Fibroblast of skin of left quadriceps (primary cell): Measurements from ENCODE around the gene BBS1.
"Not testable (repeated sequence)": the region's sequence is repeated elsewhere in the genome, so short reads cannot be mapped to it uniquely, and the experiment has no call there.

Experiments
- DNase-seq, 2 experiments: peaks; one replicate each; pipeline ENCODE4 v3.0.0-alpha.2; 2013; ENCODE audit warnings: low read depth in 2 of 2

The BBS1 gene

DNA sequence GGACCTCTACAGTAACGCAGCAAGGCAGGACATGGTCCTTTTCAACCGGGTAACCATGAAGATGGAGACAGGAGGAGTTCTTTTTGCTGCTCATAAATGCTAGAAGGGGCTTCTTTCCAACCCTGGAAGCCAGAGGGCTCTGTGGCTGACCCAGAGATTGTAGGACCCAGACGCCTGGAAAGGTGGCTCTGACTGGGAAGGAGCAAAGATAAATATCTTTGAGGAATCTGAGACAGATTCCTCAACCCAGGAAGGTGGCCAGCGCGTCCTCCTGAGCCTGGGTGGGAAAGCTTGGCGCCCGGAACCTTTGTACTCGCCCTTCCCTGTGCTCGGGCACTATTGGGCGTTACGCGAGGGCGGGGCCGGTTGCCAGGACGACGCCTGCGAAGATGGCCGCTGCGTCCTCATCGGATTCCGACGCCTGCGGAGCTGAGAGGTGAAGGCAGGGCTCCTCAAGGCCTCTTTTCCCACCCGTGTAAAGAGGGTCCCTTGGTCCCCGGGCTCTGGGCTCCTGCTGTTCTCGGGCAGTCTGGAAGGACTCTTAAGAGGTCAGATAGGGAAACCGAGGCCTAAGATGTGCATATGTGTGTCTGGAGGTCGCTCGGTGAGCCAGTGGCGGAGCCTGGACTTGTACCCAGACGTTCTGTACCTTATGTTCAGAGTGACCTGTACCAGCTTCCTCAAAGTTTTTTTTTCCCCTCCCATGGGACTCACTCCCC, at the start of gene BBS1:
BBS1 (plus strand) TSS at position 365 of the 719 bp plus-strand sequence; CDS start at position 390, 25 bp downstream.
- peak; percentile 43 to 55 for DNase-seq

DNA sequence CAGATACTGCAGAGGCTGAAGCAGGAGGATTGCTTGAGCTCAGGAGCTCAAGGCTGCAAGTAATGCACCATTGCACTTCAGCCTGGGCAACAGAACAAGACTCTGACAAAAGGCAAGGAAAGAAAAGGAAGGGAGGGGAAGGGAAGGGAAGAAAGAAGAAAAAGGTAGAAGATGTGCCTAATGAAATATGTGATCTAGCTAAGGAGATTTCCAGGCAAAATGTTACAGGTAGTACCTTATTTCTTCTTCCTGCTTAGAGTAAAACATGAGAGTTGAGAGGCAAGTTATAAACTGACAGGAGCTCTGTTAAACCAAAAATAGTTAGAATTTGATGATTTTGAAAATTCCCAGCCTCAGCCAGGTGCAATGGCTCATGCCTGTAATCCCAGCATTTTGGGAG, 48.4 kb upstream of the BBS1 start:
- no peak for DNase-seq

DNA sequence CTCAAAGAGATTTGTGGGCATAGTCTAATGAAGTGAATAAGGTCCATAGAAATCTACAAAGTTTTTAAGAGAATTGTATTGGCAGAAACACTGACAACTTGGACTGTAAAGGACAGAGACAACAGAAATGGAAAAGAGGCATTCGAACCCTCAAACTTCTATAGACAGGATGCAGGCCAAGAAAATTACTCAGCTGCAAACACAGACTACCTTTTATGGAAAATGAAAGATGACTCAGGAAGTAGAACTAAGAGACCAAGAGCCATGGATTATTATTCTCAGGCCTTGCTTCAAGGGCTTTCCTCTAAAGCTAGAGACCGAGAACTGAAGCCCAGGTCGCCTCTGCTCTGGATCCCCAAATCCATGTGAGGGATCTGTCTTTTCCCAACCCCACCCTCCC, 47.5 kb upstream of the BBS1 start:
- no peak for DNase-seq

DNA sequence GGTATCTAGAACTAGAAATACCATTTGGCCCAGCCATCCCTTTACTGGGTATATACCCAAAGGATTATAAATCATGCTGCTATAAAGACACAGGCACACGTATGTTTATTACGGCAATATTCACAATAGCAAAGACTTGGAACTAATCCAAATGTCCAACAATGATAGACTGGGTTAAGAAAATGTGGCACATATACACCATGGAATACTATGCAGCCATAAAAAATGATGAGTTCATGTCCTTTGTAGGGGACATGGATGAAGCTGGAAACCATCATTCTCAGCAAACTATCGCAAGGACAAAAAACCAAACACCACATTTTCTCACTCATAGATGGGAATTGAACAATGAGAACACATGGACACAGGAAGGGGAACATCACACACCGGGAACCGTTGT, 46.3 kb upstream of the BBS1 start:
- DNase-seq = not testable (repeated sequence)

GRCh38 chr11:66464916-66465315, 45.5 kb upstream of the BBS1 start:
- DNase-seq = no peak

DNA sequence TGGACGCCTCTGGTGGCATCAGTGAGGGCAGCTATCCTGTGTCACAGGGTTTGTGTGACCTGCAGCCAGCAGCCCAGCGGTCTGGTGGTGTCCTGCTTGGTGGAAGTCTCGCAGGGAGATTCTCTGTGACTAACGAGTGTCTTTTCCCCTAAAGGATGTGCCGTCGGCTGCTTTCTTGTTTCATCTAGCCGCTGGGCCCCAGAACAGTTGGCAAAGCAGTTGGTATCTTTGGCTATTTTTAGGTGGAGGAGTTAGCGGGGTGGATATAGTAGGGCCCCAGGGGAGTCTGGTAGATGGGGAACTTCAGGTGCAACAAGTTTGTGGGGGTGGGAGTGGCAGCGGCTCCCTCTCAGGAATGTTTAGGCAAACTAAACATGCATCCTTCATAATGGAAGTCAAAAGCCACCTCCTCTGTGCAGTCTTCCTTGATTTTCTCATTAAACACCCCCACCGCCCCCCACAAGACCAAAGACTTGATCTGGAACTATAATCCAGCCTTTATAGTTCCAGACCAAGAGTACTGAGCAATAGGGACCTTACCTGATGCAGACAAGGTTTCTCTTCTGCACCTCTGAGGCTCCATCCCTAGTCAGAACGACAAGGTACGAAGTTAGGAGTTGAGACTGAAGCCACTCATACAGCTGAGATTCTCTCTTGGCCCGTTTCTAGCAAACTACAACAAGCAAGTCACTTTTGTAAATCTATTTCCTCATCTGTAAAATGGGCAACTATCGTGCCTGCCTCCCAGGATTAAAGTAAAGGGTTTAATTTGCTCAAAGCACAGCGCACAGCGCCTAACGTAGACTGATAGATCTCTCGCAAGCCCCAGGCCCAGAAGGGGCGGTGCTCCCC, 44.8 kb upstream of the BBS1 start:
- no peak for DNase-seq

- peak; percentile 85 to 87 for DNase-seq
Measured at GRCh38 chr11:66466225-66467033, 44.0 kb upstream of the BBS1 start, which contains the start of gene PELI3. TSS of gene PELI3 (plus strand) at chr11:66466905. CDS start at chr11:66468129, 1,224 bp downstream.

GRCh38 chr11:66467034-66467659, 43.3 kb upstream of the BBS1 start:
- no peak for DNase-seq

DNA sequence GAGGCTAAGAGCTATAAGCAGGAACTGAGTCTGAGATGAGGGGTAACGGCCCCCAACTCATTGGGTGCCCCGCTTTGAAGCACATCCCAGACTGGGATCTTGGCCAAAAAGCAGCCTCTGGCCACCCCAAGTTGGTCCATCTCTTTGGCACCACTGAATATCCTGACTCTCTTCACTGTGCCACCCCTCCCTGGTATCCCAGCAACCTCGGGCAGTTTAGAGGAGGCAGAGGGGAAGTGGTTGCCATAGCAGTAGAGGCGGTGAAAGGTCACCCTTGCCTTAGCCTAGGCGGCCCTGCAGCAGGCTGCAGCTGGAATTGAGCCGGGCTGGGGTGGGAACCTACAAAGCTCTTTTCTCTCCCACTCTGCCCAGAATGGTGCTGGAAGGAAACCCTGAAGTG, 42.7 kb upstream of the BBS1 start:
- no peak for DNase-seq

DNA sequence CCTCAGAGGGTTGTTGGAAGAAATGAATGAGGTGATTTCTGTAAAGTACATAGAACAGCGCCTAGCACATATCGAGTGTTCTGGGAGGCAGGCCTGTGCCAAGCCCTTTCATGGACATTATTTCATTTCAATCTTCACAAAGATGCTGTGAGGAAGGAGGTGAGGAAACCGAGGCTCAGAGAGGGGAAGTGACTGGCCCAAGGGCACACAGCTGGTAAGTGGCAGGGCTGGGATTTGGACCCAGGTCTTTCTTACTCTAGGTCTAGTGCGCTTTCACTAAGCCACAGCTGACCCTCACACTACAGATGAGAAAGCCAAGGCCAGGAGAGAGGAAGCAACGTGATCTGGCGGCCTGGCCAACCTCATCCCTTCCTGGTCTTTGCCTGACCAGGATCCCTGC, 41.7 kb upstream of the BBS1 start:
- DNase-seq = no peak

DNA sequence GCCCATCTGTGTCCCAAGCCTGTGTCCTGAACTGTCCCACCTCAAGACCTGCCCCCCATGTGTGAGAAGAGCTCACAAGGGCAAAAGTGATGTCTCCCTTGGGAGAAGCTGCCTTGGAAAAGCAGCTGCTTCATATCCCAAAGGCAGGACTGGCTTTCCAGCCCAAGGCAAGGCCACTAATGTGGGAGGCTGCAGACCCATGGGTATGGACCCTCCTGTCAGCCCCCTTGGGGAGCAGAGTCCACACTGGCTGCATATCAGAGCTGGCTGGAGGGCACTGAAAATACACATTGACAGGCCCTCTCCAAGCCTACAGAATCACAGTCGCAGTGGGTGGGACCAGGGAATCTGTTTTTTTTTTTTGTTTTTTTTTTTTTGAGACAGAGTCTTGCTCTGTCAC, 41.0 kb upstream of the BBS1 start:
- no peak for DNase-seq

- no peak for DNase-seq
Measured at GRCh38 chr11:66470015-66470414, 40.4 kb upstream of the BBS1 start.

GRCh38 chr11:66471142-66471541, 39.3 kb upstream of the BBS1 start:
- no peak for DNase-seq

DNA sequence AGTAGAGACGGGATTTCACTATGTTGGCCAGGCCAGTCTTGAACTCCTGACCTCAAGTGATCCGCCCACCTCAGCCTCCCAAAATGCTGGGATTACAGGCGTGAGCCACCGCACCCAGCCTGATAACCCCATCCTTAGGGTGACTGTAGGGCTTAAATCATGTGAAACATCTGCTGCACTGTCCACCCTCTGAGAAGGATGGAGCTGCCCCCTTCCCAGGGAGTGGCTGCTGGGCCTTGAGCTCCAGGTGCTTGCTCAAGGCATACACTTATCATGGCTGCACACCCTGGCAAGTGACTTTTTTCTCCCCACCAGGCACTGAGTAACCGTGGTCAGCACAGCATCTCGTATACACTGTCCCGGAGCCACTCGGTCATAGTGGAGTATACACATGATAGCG, 38.4 kb upstream of the BBS1 start:
- DNase-seq = no peak

- no peak for DNase-seq
Measured at GRCh38 chr11:66473167-66473566, 37.3 kb upstream of the BBS1 start.

DNA sequence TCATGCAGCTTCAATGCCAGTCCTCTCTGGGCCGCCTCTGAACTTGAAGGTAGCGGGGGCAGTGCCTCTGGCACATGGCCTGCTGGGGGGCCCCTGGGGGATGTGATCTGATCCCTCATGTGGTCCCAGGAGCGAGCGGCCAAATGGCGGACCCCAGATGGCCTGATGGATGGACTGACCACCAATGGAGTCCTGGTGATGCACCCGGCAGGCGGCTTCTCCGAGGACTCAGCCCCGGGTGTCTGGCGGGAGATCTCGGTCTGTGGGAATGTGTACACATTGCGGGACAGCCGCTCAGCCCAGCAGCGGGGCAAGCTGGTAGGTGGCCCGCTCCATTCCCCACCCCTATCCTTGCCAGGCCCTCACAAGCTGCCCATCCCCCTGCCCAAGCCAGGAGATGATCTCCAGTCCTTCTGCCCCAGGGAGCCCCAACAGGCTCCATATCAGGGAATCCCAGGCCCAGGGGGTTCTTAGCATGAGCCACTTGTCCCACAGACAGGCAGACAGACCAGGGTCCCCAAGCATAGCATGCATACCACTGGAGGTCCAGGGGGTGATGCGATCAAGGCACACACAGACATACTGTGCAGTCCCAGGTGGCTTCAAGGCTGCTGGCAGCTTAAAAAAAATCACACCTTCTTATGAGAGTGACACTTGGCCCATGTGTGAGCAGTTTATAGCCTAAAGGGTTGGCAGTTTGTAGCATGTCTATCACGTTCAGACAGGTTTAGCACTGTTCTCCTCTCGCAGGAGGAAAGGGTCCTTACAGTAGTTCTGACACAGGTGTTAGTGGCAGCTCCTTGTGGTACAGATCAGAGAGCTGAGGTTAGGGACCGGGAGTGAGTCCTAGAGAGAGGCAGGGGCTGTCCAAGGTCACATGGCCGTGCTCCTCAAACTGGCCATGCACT, 36.6 kb upstream of the BBS1 start:
- no peak for DNase-seq

DNA sequence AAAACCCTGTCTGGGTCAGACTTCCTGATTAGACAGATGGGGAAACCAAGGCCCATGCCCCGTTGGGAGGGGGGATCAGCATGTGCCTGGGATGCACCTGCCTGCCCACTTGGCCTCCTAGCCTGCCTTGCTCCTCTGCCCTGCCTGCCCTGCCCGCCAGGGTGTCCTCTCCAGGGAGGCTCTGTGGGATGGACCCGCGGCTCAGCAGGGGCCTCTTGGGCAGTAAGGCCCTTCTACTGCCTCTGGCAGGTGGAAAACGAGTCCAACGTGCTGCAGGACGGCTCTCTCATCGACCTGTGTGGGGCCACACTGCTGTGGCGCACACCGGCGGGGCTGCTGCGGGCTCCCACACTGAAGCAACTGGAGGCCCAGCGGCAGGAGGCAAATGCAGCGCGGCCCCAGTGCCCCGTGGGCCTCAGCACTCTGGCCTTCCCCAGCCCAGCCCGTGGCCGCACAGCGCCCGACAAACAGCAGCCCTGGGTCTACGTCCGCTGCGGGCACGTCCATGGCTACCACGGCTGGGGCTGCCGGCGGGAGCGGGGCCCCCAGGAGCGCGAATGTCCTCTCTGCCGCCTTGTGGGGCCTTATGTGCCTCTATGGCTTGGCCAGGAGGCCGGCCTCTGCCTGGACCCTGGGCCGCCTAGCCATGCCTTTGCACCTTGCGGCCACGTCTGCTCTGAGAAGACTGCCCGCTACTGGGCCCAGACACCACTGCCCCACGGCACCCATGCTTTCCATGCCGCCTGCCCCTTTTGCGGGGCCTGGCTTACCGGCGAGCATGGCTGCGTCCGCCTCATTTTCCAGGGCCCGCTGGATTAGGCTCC, 34.9 kb upstream of the BBS1 start:
- DNase-seq = no peak

- no peak for DNase-seq
Measured at GRCh38 chr11:66476173-66476840, 34.1 kb upstream of the BBS1 start.

- DNase-seq = no peak
Measured at GRCh38 chr11:66476841-66477251, 33.6 kb upstream of the BBS1 start.
